ENCODE measurements around the gene PNPLA5.

GRCh38 chr22:43931771-43932170 is 40.0 kb upstream of the PNPLA5 start:
- TF ChIP-seq CTCF (conservative IDR thresholded peaks at IDR 0.05 in 1 of 2, IDR thresholded peaks at IDR 0.05 in 1 of 2; ENCODE audit: low read depth in 1 of 2, low read length in 2 of 2) = no peak
- TF ChIP-seq EZH2 (IDR thresholded peaks at IDR 0.05; ENCODE audit: low read length, missing control alignments) = no peak

Data from fibroblast of lung (primary cell).